Measurements from ENCODE around the gene FAM171A1.

- TF ChIP-seq GATA2 (IDR thresholded peaks at IDR 0.05; ENCODE audit: low read depth, low read length): no peak
- TF ChIP-seq GATA3 (IDR thresholded peaks at IDR 0.05; ENCODE audit: low read depth, low read length): no peak
Observed at GRCh38 chr10:15393139-15393825, 22.2 kb upstream of the FAM171A1 start.
